HEK293 (cell line): ENCODE data around the gene MYOZ1.

ENCODE experiments used
- BCL11A ChIP-seq: fragments of 450-650 bp; formaldehyde crosslinking; IDR thresholded peaks from 2 replicates; pipeline ENCODE4 v1.5.1; 2016; ENCODE audit warnings: low read depth, missing biosample characterization, missing genetic modification characterization
- CTCF ChIP-seq: fragments of 450-650 bp; formaldehyde crosslinking; IDR thresholded peaks from 2 replicates; pipeline ENCODE4 v1.5.1; 2016; ENCODE audit warnings: missing biosample characterization, missing genetic modification characterization
- GLI2 ChIP-seq: fragments of 450-650 bp; formaldehyde crosslinking; IDR thresholded peaks from 2 replicates; pipeline ENCODE4; 2017; ENCODE audit warnings: missing biosample characterization, missing genetic modification characterization, low read depth, borderline replicate concordance
- HOXA7 ChIP-seq: sonication (generic); formaldehyde crosslinking; IDR thresholded peaks from 2 replicates; pipeline ENCODE4 v1.8.1; 2022; ENCODE audit warnings: missing genetic modification reagents, borderline replicate concordance
- KLF1 ChIP-seq: fragments of 450-650 bp; formaldehyde crosslinking; IDR thresholded peaks from 2 replicates; pipeline ENCODE4 v1.5.1; 2016; ENCODE audit warnings: missing biosample characterization, missing genetic modification characterization
- MZF1 ChIP-seq: fragments of 450-650 bp; formaldehyde crosslinking; IDR thresholded peaks from 2 replicates; pipeline ENCODE4 v1.5.1; 2017; ENCODE audit warnings: missing biosample characterization, missing genetic modification characterization, borderline replicate concordance
- PRDM1 ChIP-seq: fragments of 450-650 bp; formaldehyde crosslinking; IDR thresholded peaks from 2 replicates; pipeline ENCODE4; 2016; ENCODE audit warnings: missing biosample characterization, missing genetic modification characterization
- PRDM6 ChIP-seq: fragments of 450-650 bp; formaldehyde crosslinking; IDR thresholded peaks from 2 replicates; pipeline ENCODE4 v1.5.1; 2017; ENCODE audit warnings: missing biosample characterization, missing genetic modification characterization
- SALL2 ChIP-seq: fragments of 450-650 bp; formaldehyde crosslinking; IDR thresholded peaks from 2 replicates; pipeline ENCODE4 v1.5.0; 2017; ENCODE audit warnings: missing biosample characterization, mild to moderate bottlenecking, missing genetic modification characterization, borderline replicate concordance
- SP2 ChIP-seq: fragments of 450-650 bp; formaldehyde crosslinking; IDR thresholded peaks from 2 replicates; pipeline ENCODE4 v1.5.1; 2016; ENCODE audit warnings: missing biosample characterization, missing genetic modification characterization
- SP7 ChIP-seq: fragments of 450-650 bp; formaldehyde crosslinking; IDR thresholded peaks from 2 replicates; pipeline ENCODE4 v1.5.1; 2016; ENCODE audit warnings: missing biosample characterization, missing genetic modification characterization
- YY2 ChIP-seq: fragments of 450-650 bp; formaldehyde crosslinking; IDR thresholded peaks from 2 replicates; pipeline ENCODE4 v1.5.1; 2016; ENCODE audit warnings: missing biosample characterization, missing genetic modification characterization
- ZFP3 ChIP-seq: fragments of 450-650 bp; formaldehyde crosslinking; IDR thresholded peaks from 2 replicates; pipeline ENCODE4 v1.5.1; 2016; ENCODE audit warnings: low read depth, missing biosample characterization, missing genetic modification characterization
- ZNF112 ChIP-seq: fragments of 450-650 bp; formaldehyde crosslinking; IDR thresholded peaks from 2 replicates; pipeline ENCODE4 v1.5.0; 2017; ENCODE audit warnings: missing biosample characterization, missing genetic modification characterization
- ZNF157 ChIP-seq: fragments of 450-650 bp; formaldehyde crosslinking; IDR thresholded peaks from 2 replicates; pipeline ENCODE4 v1.5.1; 2016; ENCODE audit warnings: missing biosample characterization, missing genetic modification characterization
- ZNF248 ChIP-seq: fragments of 450-650 bp; formaldehyde crosslinking; IDR thresholded peaks from 2 replicates; pipeline ENCODE4 v1.5.1; 2017; ENCODE audit warnings: missing biosample characterization, missing genetic modification characterization
- ZNF26 ChIP-seq: fragments of 450-650 bp; formaldehyde crosslinking; IDR thresholded peaks from 2 replicates; pipeline ENCODE4 v1.5.1; 2016; ENCODE audit warnings: missing biosample characterization, missing genetic modification characterization
- ZNF362 ChIP-seq: fragments of 450-650 bp; formaldehyde crosslinking; IDR thresholded peaks from 2 replicates; pipeline ENCODE4 v1.5.1; 2016; ENCODE audit warnings: missing biosample characterization, missing genetic modification characterization
- ZNF398 ChIP-seq: fragments of 450-650 bp; formaldehyde crosslinking; IDR thresholded peaks from 2 replicates; pipeline ENCODE4 v1.5.1; 2017; ENCODE audit warnings: missing biosample characterization, missing genetic modification characterization
- ZNF423 ChIP-seq: fragments of 450-650 bp; formaldehyde crosslinking; IDR thresholded peaks from 2 replicates; pipeline ENCODE4 v1.5.1; 2016; ENCODE audit warnings: missing biosample characterization, missing genetic modification characterization
- ZNF473 ChIP-seq: fragments of 450-650 bp; formaldehyde crosslinking; IDR thresholded peaks from 2 replicates; pipeline ENCODE4 v1.5.1; 2017; ENCODE audit warnings: missing biosample characterization, missing genetic modification characterization
- ZNF514 ChIP-seq: fragments of 450-650 bp; formaldehyde crosslinking; IDR thresholded peaks from 2 replicates; pipeline ENCODE4 v1.5.1; 2016; ENCODE audit warnings: missing biosample characterization, missing genetic modification characterization
- ZNF558 ChIP-seq: fragments of 450-650 bp; formaldehyde crosslinking; IDR thresholded peaks from 2 replicates; pipeline ENCODE4 v1.5.1; 2016; ENCODE audit warnings: missing biosample characterization, missing genetic modification characterization
- ZNF561 ChIP-seq: fragments of 450-650 bp; IDR thresholded peaks from 2 replicates; pipeline ENCODE4 v1.5.1; 2018; ENCODE audit warnings: missing biosample characterization, missing genetic modification characterization, borderline replicate concordance
- ZNF600 ChIP-seq: fragments of 450-650 bp; formaldehyde crosslinking; IDR thresholded peaks from 2 replicates; pipeline ENCODE4 v1.5.1; 2016; ENCODE audit warnings: missing biosample characterization, missing genetic modification characterization
- ZNF639 ChIP-seq: fragments of 450-650 bp; formaldehyde crosslinking; IDR thresholded peaks from 2 replicates; pipeline ENCODE4 v1.5.1; 2016; ENCODE audit warnings: missing biosample characterization, missing genetic modification characterization
- ZNF791 ChIP-seq: fragments of 450-650 bp; formaldehyde crosslinking; IDR thresholded peaks from 2 replicates; pipeline ENCODE4 v1.5.1; 2016; ENCODE audit warnings: missing biosample characterization, missing genetic modification characterization
- ZNF843 ChIP-seq: fragments of 450-650 bp; formaldehyde crosslinking; IDR thresholded peaks from 2 replicates; pipeline ENCODE4 v1.5.1; 2016; ENCODE audit warnings: missing biosample characterization, missing genetic modification characterization
- ZSCAN18 ChIP-seq: fragments of 450-650 bp; formaldehyde crosslinking; IDR thresholded peaks from 2 replicates; pipeline ENCODE4 v1.5.1; 2016; ENCODE audit warnings: missing biosample characterization, missing genetic modification characterization

The MYOZ1 gene

GRCh38 chr10:73590881-73591799, 50.1 kb downstream of the MYOZ1 start, which contains the start of gene USP54 (continued):
- TF ChIP-seq SALL2 (tag by site-specific recombination) (no peak), ZNF843 (tag by site-specific recombination) (no peak), ZNF112 (tag by site-specific recombination) (no peak), SP7 (peak; percentile 34), HOXA7 (CRISPR knock-in tag) (no peak), BCL11A (tag by site-specific recombination) (no peak), ZNF362 (tag by site-specific recombination) (peak; percentile 95), ZNF473 (tag by site-specific recombination) (no peak), ZNF791 (tag by site-specific recombination) (no peak), ZNF398 (peak; percentile 94), YY2 (tag by site-specific recombination) (no peak), CTCF (tag by site-specific recombination) (no peak), PRDM1 (no peak), ZNF600 (tag by site-specific recombination) (peak; percentile 35; the same call in 1 of the 2 replicates), ZSCAN18 (no peak), ZNF639 (tag by site-specific recombination) (no peak), ZNF561 (tag by site-specific recombination) (no peak), KLF1 (tag by site-specific recombination) (no peak), SP2 (tag by site-specific recombination) (peak; percentile 8; the same call in 1 of the 2 replicates), ZFP3 (tag by site-specific recombination) (no peak), GLI2 (tag by site-specific recombination) (no peak), ZNF248 (no peak), MZF1 (tag by site-specific recombination) (peak; percentile 52; the same call in 1 of the 2 replicates), ZNF558 (tag by site-specific recombination) (no peak), ZNF514 (no peak), ZNF157 (tag by site-specific recombination) (no peak), ZNF423 (tag by site-specific recombination) (no peak), ZNF26 (tag by site-specific recombination) (no peak), PRDM6 (tag by site-specific recombination) (peak; percentile 75)
